ENCODE results near the gene C9orf78. TPM values are rescaled to one million over a fixed set of nuclear protein-coding genes. Genes with fewer than 3 reads are reported as not detected.

The C9orf78 gene
- total RNA-seq, 1 donor from 2014 or later, result 32.9 TPM

DNA sequence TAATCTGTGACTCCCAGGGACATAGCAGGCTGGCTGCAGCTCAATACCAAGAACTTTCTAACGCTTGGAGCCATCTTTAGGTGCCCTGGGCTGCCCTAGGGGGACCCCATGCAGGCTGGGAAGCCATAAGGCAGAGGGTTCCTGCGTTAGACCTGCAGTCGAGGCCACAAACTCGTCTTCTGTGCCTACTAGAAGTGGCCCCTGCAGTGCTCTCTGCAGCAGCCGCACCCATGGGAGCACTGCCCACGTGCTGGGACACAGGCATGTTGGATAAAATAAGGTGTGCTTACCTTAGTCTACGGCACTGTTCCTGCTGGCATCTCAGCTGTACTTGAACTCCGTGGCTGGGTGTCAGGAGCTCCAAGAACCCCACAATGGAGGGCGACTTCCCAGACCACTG is 22.7 kb downstream of the C9orf78 start:
- Histone ChIP-seq H3K27ac (ENCODE audit: low read depth, low read length) (no peak overlapping the region), H3K4me1 (ENCODE audit: control insufficient read depth in 3 of 3, insufficient read depth in 3 of 3, low read length in 3 of 3) (no peaks in the 10 kb centered on the region), H3K9me3 (ENCODE audit: control insufficient read depth in 3 of 3, low read length in 3 of 3) (no peaks in the 10 kb centered on the region), H3K36me3 (ENCODE audit: control insufficient read depth in 3 of 3, insufficient read depth in 3 of 3, low read length in 3 of 3) (peaks cover 51 to 66% (median 64%) of the 10 kb centered on the region in 3 donors), H3K27me3 (ENCODE audit: control insufficient read depth in 3 of 3, insufficient read depth in 3 of 3, low read length in 3 of 3) (no peaks in the 10 kb centered on the region), H3K9ac (ENCODE audit: low read depth in 1 of 3, low read length in 3 of 3) (no peak overlapping the region), H3K4me3 (ENCODE audit: low read length in 3 of 3) (no peak overlapping the region)

DNA sequence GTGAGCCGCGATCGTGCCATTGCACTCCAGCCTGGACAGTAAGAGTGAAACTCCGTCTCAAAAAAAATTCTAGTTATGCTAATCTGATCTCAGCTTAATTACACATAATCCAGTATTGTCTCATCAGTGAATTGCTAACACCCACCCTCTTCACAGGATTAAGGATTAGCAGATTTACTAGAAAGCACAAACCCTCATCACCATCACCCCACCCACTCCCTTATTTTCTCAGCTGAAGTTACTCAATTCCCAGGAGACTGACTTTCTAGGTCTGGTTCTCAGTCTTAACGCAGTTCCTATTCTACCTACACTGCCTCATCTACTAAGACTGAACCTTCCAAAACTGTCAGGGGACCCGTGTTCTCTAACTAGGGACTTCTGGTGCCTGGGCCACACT is 23.1 kb downstream of the C9orf78 start:
- H3K9me3 ChIP-seq (ENCODE audit: control insufficient read depth in 3 of 3, low read length in 3 of 3), result no peaks in the 10 kb centered on the region
- no peaks in the 10 kb centered on the region for H3K27me3 ChIP-seq (ENCODE audit: control insufficient read depth in 3 of 3, insufficient read depth in 3 of 3, low read length in 3 of 3)
- H3K36me3 ChIP-seq (ENCODE audit: control insufficient read depth in 3 of 3, insufficient read depth in 3 of 3, low read length in 3 of 3), result peaks cover 52 to 67% (median 65%) of the 10 kb centered on the region in 3 donors
- H3K9ac ChIP-seq (ENCODE audit: low read depth in 1 of 3, low read length in 3 of 3), result no peak overlapping the region
- H3K4me3 ChIP-seq (ENCODE audit: low read length in 3 of 3), result no peak overlapping the region
- no peaks in the 10 kb centered on the region for H3K4me1 ChIP-seq (ENCODE audit: control insufficient read depth in 3 of 3, insufficient read depth in 3 of 3, low read length in 3 of 3)
- H3K27ac ChIP-seq (ENCODE audit: low read depth, low read length), result no peak overlapping the region

DNA sequence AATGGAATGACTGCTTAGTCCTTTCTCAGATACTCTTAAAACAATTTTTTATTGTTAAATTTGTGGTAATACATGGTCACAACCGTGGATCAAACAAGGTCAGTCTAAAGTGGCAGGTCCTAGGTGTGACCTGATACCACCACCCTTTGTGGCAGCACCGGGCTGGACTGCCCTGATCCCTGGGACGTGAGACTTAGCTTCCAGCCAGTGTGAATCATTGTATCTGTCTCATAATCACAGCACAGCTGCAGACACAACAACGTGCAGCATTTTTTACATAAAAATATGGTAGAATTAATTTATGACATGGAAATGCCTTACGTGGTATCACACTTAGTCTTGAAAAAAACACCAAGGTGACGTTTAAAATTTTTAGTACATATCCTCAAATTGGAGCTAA is 24.3 kb downstream of the C9orf78 start:
- H3K27ac ChIP-seq (ENCODE audit: low read depth, low read length), result no peak overlapping the region
- no peaks in the 10 kb centered on the region for H3K4me1 ChIP-seq (ENCODE audit: control insufficient read depth in 3 of 3, insufficient read depth in 3 of 3, low read length in 3 of 3)
- no peaks in the 10 kb centered on the region for H3K9me3 ChIP-seq (ENCODE audit: control insufficient read depth in 3 of 3, low read length in 3 of 3)
- no peak overlapping the region for H3K9ac ChIP-seq (ENCODE audit: low read depth in 1 of 3, low read length in 3 of 3)
- no peaks in the 10 kb centered on the region for H3K27me3 ChIP-seq (ENCODE audit: control insufficient read depth in 3 of 3, insufficient read depth in 3 of 3, low read length in 3 of 3)
- peaks cover 46 to 56% (median 56%) of the 10 kb centered on the region in 3 donors for H3K36me3 ChIP-seq (ENCODE audit: control insufficient read depth in 3 of 3, insufficient read depth in 3 of 3, low read length in 3 of 3)
- H3K4me3 ChIP-seq (ENCODE audit: low read length in 3 of 3), result no peak overlapping the region

DNA sequence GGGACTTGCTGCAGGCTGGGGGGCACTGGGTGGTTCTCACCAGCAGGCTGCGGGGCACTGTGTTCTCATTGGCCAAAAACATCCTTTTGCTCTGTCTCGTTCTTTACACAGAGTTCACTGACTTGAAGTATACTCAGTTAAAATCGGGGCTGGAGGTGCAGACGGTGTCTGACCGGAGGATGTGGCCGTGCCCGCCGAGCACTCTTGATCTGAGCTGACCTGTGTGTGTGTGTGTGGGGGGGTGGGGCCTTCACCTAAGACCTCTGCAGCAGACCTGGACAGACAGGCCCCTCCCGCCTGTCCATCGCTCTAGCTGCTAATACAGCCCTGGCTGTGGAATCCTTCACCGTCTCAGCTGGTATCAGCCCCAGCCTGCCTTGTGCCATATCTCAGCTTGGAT is 25.0 kb downstream of the C9orf78 start:
- H3K36me3 ChIP-seq (ENCODE audit: control insufficient read depth in 3 of 3, insufficient read depth in 3 of 3, low read length in 3 of 3), result peaks cover 43 to 54% (median 54%) of the 10 kb centered on the region in 3 donors
- no peaks in the 10 kb centered on the region for H3K27me3 ChIP-seq (ENCODE audit: control insufficient read depth in 3 of 3, insufficient read depth in 3 of 3, low read length in 3 of 3)
- H3K9ac ChIP-seq (ENCODE audit: low read depth in 1 of 3, low read length in 3 of 3), result no peak overlapping the region
- no peak overlapping the region for H3K27ac ChIP-seq (ENCODE audit: low read depth, low read length)
- no peaks in the 10 kb centered on the region for H3K9me3 ChIP-seq (ENCODE audit: control insufficient read depth in 3 of 3, low read length in 3 of 3)
- no peak overlapping the region for H3K4me3 ChIP-seq (ENCODE audit: low read length in 3 of 3)
- no peaks in the 10 kb centered on the region for H3K4me1 ChIP-seq (ENCODE audit: control insufficient read depth in 3 of 3, insufficient read depth in 3 of 3, low read length in 3 of 3)

DNA sequence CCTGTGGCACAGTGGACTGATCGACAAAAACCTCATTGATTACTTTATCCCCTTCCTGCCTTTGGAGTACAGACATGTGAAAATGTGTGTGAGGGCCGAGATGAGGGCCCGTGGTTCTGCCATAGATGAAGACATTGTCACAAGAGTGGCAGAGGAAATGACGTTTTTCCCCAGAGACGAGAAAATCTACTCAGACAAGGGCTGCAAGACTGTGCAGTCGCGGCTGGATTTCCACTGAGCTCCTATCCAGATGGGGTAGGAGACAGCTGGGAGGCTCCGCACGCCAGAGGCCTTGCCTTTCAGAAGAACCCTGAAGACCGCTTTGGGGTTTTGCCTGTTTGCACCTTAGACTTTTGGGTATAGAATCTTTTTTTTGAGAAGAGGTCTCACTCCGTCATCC is 25.7 kb downstream of the C9orf78 start:
- no peak overlapping the region for H3K9ac ChIP-seq (ENCODE audit: low read depth in 1 of 3, low read length in 3 of 3)
- H3K27me3 ChIP-seq (ENCODE audit: control insufficient read depth in 3 of 3, insufficient read depth in 3 of 3, low read length in 3 of 3), result no peaks in the 10 kb centered on the region
- no peak overlapping the region for H3K27ac ChIP-seq (ENCODE audit: low read depth, low read length)
- H3K4me1 ChIP-seq (ENCODE audit: control insufficient read depth in 3 of 3, insufficient read depth in 3 of 3, low read length in 3 of 3), result peaks cover 0 to under 1% (median under 1%) of the 10 kb centered on the region in 3 donors
- no peak overlapping the region for H3K4me3 ChIP-seq (ENCODE audit: low read length in 3 of 3)
- peaks cover 38 to 54% (median 47%) of the 10 kb centered on the region in 3 donors for H3K36me3 ChIP-seq (ENCODE audit: control insufficient read depth in 3 of 3, insufficient read depth in 3 of 3, low read length in 3 of 3)
- no peaks in the 10 kb centered on the region for H3K9me3 ChIP-seq (ENCODE audit: control insufficient read depth in 3 of 3, low read length in 3 of 3)

DNA sequence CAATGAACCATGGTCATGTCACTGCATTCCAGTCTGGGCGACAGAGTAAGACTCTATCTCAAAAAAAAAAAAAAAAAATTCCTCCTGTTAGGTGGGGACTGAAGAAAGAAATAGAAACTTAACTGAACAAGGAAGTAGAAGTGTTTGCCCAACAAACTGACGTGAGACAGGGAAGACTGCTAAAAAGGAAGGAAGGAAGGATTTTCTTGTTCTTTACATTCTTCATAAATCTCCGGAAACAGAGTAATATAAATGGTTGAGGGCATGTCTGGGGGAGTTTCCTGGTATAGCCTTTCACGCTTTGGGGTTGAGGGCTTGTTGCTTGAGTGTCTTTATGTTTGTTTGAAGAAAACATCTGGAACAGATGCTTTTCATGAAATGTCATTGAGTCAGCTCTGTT is 29.0 kb downstream of the C9orf78 start:
- Histone ChIP-seq H3K9me3 (ENCODE audit: control insufficient read depth in 3 of 3, low read length in 3 of 3) (no peaks in the 10 kb centered on the region), H3K4me1 (ENCODE audit: control insufficient read depth in 3 of 3, insufficient read depth in 3 of 3, low read length in 3 of 3) (peaks cover 9 to 10% (median 10%) of the 10 kb centered on the region in 3 donors), H3K9ac (ENCODE audit: low read depth in 1 of 3, low read length in 3 of 3) (no peak overlapping the region), H3K27ac (ENCODE audit: low read depth, low read length) (no peak overlapping the region), H3K36me3 (ENCODE audit: control insufficient read depth in 3 of 3, insufficient read depth in 3 of 3, low read length in 3 of 3) (peaks cover 25 to 32% (median 27%) of the 10 kb centered on the region in 3 donors), H3K4me3 (ENCODE audit: low read length in 3 of 3) (no peak overlapping the region), H3K27me3 (ENCODE audit: control insufficient read depth in 3 of 3, insufficient read depth in 3 of 3, low read length in 3 of 3) (no peaks in the 10 kb centered on the region)

DNA sequence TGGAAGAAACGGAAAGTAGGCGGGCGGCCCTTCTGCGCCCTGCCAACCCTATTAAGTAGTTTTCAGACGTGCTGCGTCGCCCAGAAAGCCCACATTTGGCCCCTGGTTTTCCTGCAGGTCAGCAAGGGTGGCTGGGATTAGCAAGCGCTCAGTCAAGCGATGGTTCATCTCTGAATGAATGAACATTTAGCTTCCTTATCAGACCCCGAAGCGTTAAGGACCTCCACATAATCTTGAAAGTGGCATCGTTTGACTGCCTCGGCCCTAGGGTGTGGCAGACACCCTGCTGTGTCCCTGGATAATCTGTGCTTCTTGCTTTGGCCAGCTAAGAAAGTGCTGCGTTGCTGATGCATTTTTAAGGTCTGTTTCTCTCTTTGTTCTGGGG is 31.4 kb downstream of the C9orf78 start:
- Histone ChIP-seq H3K36me3 (ENCODE audit: control insufficient read depth in 3 of 3, insufficient read depth in 3 of 3, low read length in 3 of 3) (peaks cover 9 to 14% (median 11%) of the 10 kb centered on the region in 3 donors), H3K9ac (ENCODE audit: low read depth in 1 of 3, low read length in 3 of 3) (peak overlapping the region; percentile 30 to 83 (median 77)), H3K4me1 (ENCODE audit: control insufficient read depth in 3 of 3, insufficient read depth in 3 of 3, low read length in 3 of 3) (peaks cover 9 to 10% (median 10%) of the 10 kb centered on the region in 3 donors), H3K27ac (ENCODE audit: low read depth, low read length) (peak overlapping the region; percentile 60), H3K4me3 (ENCODE audit: low read length in 3 of 3) (peak overlapping the region; percentile 83 to 90 (median 83)), H3K9me3 (ENCODE audit: control insufficient read depth in 3 of 3, low read length in 3 of 3) (no peaks in the 10 kb centered on the region), H3K27me3 (ENCODE audit: control insufficient read depth in 3 of 3, insufficient read depth in 3 of 3, low read length in 3 of 3) (no peaks in the 10 kb centered on the region)

DNA sequence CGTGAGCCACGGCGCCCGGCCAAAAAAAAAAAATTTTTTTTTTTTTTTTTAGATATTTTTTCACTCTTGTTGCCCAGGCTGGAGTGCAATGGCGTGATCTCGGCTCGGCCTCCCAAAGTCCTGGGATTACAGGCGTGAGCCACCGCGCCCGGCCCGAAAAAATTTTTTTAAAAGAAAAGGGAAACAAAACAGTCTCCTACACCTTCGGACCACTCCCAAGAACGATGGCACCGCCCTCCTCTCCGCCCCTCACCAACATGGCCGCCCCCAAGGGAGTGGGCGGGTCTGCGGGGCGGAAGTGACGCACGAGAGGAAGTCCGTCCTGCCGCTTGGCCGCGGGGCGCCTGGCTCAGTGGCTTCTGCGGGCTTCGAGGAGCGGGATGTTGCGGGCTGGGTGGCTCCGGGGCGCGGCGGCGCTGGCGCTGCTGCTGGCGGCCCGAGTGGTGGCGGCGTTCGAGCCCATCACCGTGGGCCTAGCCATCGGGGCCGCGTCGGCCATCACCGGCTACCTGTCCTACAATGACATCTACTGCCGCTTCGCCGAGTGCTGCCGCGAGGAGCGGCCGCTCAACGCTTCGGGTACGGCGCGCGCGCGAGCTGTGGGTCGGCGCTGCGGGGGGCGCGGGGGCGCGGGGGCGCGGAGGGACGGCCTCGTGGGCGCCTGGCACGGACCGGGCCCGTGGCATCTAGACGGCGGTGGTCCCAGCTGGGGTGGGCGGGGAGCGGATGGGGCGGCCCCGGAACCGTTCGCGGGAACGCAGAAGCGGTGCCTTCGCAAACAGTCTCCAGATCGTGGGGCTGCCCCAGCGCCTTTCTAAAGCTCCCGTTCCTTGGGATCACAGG is 32.0 kb downstream of the C9orf78 start, which contains the start of gene TOR1B:
TOR1B (plus strand) TSS at position 352 of the 843 bp plus-strand sequence; CDS start at position 381, 29 bp downstream.
- no peaks in the 10 kb centered on the region for H3K9me3 ChIP-seq (ENCODE audit: control insufficient read depth in 3 of 3, low read length in 3 of 3)
- peak within 1 kb of the TSS; percentile 60 for H3K27ac ChIP-seq (ENCODE audit: low read depth, low read length)
- H3K4me3 ChIP-seq (ENCODE audit: low read length in 3 of 3), result peak within 1 kb of the TSS; percentile 83 to 90 (median 83)
- H3K27me3 ChIP-seq (ENCODE audit: control insufficient read depth in 3 of 3, insufficient read depth in 3 of 3, low read length in 3 of 3), result no peaks in the 10 kb centered on the region
- peaks cover 9 to 14% (median 11%) of the 10 kb centered on the region in 3 donors for H3K36me3 ChIP-seq (ENCODE audit: control insufficient read depth in 3 of 3, insufficient read depth in 3 of 3, low read length in 3 of 3)
- peaks cover 9 to 10% (median 10%) of the 10 kb centered on the region in 3 donors for H3K4me1 ChIP-seq (ENCODE audit: control insufficient read depth in 3 of 3, insufficient read depth in 3 of 3, low read length in 3 of 3)
- H3K9ac ChIP-seq (ENCODE audit: low read depth in 1 of 3, low read length in 3 of 3), result peak within 1 kb of the TSS; percentile 76 to 83 (median 77)

DNA sequence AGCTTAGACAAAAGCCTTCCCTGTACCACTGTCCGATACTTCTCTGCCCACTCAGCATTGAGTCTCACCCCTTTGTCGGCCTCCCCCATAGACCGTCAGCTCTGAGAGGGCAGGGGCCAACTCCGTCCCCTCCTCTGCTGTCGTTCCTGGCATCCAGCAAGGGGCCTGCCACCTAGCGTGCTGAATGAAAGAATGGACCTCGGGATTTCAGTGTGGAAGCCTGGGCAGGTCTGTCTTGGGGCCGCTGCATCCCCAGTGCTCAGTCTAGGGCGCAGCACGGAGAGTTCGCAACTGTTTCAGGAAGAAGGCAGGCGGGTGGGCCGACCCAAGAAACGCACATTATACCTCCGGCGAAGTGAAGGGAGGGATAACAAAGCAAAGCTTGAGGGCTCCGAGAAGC is 33.6 kb downstream of the C9orf78 start:
- Histone ChIP-seq H3K27ac (ENCODE audit: low read depth, low read length) (no peak overlapping the region), H3K4me3 (ENCODE audit: low read length in 3 of 3) (no peak overlapping the region), H3K4me1 (ENCODE audit: control insufficient read depth in 3 of 3, insufficient read depth in 3 of 3, low read length in 3 of 3) (peaks cover 9 to 10% (median 10%) of the 10 kb centered on the region in 3 donors), H3K36me3 (ENCODE audit: control insufficient read depth in 3 of 3, insufficient read depth in 3 of 3, low read length in 3 of 3) (peaks cover 4 to 7% (median 4%) of the 10 kb centered on the region in 3 donors), H3K9ac (ENCODE audit: low read depth in 1 of 3, low read length in 3 of 3) (no peak overlapping the region), H3K27me3 (ENCODE audit: control insufficient read depth in 3 of 3, insufficient read depth in 3 of 3, low read length in 3 of 3) (no peaks in the 10 kb centered on the region), H3K9me3 (ENCODE audit: control insufficient read depth in 3 of 3, low read length in 3 of 3) (no peaks in the 10 kb centered on the region)

DNA sequence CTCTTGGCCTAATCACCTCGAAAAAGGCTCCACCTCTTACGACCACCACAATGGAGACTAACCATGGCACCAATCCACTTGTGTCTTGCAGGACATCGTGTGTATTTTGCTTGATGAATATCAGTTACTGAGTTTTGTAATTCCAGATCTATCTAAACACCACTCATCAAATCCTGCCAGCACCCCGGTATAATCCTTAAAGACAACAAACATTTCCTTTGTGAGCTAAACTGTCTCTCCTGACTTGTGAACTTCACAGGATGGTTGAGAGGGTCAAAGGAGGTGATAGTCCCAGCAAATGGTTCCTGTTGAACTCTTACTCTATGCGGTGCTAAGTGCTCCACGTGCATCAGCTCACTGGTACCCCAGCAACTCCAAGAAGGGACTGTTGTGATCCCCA is 36.1 kb downstream of the C9orf78 start:
- no peaks in the 10 kb centered on the region for H3K9me3 ChIP-seq (ENCODE audit: control insufficient read depth in 3 of 3, low read length in 3 of 3)

More for the DNA sequence above, 36.1 kb downstream of the C9orf78 start:
- H3K9ac ChIP-seq (ENCODE audit: low read depth in 1 of 3, low read length in 3 of 3), result no peak overlapping the region
- H3K4me3 ChIP-seq (ENCODE audit: low read length in 3 of 3), result no peak overlapping the region
- H3K36me3 ChIP-seq (ENCODE audit: control insufficient read depth in 3 of 3, insufficient read depth in 3 of 3, low read length in 3 of 3), result no peaks in the 10 kb centered on the region
- H3K27me3 ChIP-seq (ENCODE audit: control insufficient read depth in 3 of 3, insufficient read depth in 3 of 3, low read length in 3 of 3), result peaks cover 0 to 19% (median 14%) of the 10 kb centered on the region in 3 donors
- peaks cover 5 to 6% (median 6%) of the 10 kb centered on the region in 3 donors for H3K4me1 ChIP-seq (ENCODE audit: control insufficient read depth in 3 of 3, insufficient read depth in 3 of 3, low read length in 3 of 3)
- no peak overlapping the region for H3K27ac ChIP-seq (ENCODE audit: low read depth, low read length)
